CD4-positive, alpha-beta T cell treated with Interleukin-15 for 1 hour (primary cell): ENCODE measurements around the gene PTPRM.
"Not testable (repeated sequence)": the region's sequence is repeated elsewhere in the genome, so short reads cannot be mapped to it uniquely, and the experiment has no call there.

Experiments used
- DNase-seq: peaks from one replicate; pipeline ENCODE4 v3.0.0-alpha.2; 2020

Gene PTPRM

GRCh38 chr18:7729868-7730267, 162.8 kb downstream of the PTPRM start:
- DNase-seq: no peak

DNA sequence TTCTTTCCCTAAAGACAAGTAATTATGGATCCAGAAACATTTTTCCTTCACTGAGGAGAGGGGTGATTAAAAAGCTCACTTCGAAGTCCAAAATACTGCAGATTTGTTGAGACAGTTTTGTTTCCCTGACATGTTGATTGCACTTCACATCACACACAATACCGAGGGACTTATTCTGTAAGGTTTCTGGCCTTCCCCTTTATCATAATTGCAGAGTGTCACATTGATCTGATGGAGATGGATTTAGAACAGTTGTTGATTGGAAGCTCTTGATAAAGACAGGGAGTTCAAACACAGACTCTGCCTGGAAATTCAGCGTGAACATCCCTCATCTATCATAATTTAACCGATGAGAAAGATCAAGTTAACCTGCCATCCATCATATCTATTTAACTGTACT, 163.6 kb downstream of the PTPRM start:
- DNase-seq: no peak

GRCh38 chr18:7733642-7734041, 166.5 kb downstream of the PTPRM start:
- no peak for DNase-seq

DNA sequence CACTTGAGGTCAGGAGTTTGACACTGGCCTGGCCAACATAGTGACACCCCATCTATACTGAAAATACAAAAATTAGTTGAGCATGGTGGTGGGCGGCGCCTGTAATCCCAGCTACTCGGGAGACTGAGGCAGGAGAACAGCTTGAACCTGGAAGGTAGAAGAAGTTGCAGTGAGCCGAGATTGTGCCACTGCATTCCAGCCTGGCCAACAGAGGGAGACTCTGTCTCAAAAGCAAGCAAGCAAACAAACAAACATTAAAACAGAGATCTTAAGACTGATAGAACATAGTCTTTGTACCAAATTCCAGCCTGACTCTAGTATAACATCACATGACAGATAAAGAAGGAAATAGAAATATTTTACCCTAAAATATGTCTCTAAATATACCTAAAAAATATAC, 168.1 kb downstream of the PTPRM start:
- no peak for DNase-seq

- DNase-seq: no peak
Measured at GRCh38 chr18:7735626-7736175, 168.6 kb downstream of the PTPRM start.

GRCh38 chr18:7736526-7736925, 169.4 kb downstream of the PTPRM start:
- not testable (repeated sequence) for DNase-seq

DNA sequence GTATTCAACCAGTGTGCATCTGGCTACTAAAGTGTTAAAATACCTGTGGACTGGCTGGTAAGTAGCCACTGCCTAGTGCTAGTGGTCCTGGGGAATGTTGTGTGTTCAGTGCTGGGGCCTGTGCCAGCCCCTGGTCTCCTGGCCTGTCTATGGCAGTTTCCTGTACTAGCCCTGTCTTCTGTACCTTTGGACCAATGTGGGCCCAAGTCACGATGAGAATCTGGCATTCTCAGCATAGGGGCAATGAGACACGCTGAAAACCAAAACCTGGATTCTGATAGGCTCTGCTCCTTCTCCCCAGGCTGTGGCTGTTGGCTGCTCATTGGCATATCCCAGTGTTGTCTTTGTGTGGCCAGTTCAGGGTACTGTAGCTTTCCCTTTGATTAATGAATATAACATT, 170.4 kb downstream of the PTPRM start:
- no peak for DNase-seq

- DNase-seq: no peak
Measured at GRCh38 chr18:7740821-7741220, 173.7 kb downstream of the PTPRM start.

- no peak for DNase-seq
Measured at GRCh38 chr18:7741640-7742039, 174.5 kb downstream of the PTPRM start.

- no peak for DNase-seq
Measured at GRCh38 chr18:7742224-7742623, 175.1 kb downstream of the PTPRM start.

- DNase-seq: no peak
Measured at GRCh38 chr18:7743256-7743655, 176.1 kb downstream of the PTPRM start.

GRCh38 chr18:7746106-7746505, 179.0 kb downstream of the PTPRM start:
- DNase-seq: no peak

DNA sequence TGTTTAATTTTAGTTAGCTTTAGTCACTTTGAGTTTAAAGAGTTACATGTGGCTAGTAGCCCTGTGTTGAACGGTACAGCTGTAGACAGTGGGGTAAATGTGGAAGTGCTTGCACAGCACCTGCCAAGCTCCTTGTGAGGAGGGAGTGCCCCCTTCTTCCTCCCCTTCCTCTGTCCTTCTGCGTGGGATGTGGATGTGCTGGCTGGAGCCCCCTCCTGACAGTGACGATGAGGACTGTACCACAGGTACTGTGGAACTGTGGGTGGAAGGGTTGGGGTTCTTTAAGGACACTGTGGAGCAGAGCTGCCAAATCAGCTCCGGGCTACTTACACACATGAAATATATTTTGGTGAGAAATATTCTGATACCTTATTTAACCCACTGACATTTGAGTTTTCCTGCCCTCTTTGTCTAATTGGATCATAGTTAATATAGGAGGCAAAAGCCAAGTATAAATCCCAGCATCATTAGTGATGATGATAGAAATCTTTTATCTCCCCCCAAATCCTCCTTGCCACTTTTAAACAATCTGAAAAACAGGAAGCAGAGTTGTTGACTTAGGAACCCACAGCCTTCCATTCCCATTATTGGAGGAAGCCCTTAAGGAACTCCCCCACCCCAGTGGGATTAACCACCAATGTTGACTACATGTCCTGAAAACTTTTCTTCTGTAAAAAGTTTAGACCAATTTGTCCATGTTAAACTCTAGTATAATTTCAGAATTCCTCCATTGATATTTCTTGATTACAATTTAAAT, 181.3 kb downstream of the PTPRM start:
- no peak for DNase-seq

- DNase-seq: no peak
Measured at GRCh38 chr18:7749008-7749405, 181.9 kb downstream of the PTPRM start.

GRCh38 chr18:7749510-7749981, 182.4 kb downstream of the PTPRM start:
- DNase-seq: no peak

GRCh38 chr18:7750095-7750663, 183.1 kb downstream of the PTPRM start:
- DNase-seq: no peak

DNA sequence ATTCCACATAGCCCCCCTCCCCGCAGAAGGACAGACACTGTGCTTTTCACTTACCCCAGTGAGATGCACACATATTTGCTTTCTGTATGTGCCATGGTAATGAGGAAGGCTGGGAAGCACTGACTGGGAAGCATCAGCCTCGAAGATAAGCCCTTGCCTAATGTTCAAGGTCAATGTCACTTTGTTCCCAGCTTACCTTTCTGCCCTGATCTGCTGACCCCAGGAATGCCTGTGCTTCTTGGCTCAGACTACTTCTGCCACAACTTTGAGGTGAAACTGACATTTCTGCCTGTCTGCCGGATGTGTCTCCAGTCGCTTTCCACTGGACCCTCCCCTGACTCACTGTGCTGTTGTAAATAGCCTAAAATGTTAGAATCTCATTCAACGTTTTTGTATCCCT, 183.8 kb downstream of the PTPRM start:
- DNase-seq: no peak

GRCh38 chr18:7754258-7754657, 187.1 kb downstream of the PTPRM start:
- no peak for DNase-seq

GRCh38 chr18:7754725-7755181, 187.6 kb downstream of the PTPRM start:
- DNase-seq: no peak

DNA sequence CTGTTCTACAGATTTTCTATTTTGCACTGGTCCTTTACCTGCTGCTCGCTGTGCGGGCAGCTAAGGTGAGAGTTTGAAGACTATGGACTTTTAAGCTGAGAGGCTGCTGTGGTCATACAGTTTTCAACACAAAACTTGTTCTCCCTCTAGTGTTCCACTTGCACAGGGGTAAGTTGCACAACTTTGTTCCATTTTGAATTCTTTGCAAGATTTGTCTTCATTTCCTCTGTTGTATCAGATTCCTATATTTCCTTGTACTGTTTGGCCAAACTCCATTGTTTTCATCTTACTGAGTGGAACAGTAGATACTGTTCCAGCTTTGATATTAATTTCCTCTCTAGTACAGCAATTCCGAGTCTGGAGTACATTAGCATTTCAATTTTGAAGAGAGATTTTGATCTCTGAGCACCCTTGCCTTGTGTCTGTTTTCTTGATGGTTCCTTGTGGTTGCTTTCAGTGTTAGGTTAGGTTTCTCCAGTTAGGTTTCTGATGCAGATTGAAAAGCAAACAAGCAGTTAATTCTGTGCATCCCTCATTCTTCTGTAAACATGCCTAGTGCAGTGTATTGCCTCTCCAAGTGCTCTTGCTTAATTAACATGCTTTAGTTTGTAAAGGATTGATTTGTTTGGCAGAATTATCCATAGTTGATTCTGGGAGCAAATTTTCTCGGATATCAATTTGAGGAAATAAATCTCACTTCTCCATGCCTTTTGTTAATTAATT, 188.8 kb downstream of the PTPRM start:
- no peak for DNase-seq

DNA sequence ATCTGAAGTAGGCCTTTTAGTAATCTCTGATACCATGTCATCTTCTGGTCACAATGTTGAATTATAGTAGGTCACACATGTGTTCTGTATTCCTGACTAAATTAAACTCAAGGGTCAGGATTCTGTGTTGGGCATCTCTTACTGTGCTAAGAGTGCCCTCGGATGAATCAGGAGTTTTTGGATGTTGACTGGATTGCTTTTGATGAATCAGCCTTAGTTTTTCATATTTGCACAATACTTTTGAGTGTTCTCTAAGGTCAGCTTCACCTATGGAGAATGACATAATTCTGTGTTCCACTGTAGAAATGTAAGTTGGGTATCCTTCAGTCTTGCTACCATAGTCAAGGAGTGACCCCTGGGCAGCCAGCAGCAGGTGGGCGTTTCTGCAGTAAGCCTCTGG, 190.1 kb downstream of the PTPRM start:
- DNase-seq: no peak

DNA sequence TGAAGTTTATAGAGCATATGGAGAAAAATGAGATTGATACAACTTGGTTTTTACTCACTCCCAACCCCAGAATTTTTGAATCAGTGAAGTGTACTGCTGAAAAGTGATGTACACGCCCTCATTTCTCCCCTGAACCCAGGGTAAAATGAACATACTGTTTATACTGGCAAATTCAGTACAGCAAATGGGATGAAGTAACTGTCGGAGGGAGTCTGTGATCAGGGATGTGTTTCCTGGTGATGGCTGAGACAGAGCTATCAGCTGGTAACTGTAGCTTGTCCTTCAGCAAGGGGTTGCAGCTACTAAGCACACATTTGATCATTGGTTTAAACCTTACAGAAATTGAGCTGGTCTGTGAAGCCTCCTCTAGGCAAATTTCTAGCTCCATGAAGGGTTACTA, 191.6 kb downstream of the PTPRM start:
- no peak for DNase-seq
